ENCODE data around the gene GDAP1L1. TPM values are rescaled to one million over a fixed set of nuclear protein-coding genes. Genes with fewer than 3 reads are reported as not detected.

Gene GDAP1L1
- total RNA-seq, 1 donor from 2014 or later: 0.26 TPM

- Mint-ChIP-seq H3K4me3 (no peak overlapping the region), H3K4me1 (no peaks in the 10 kb centered on the region), H3K27me3 (ENCODE audit: insufficient read depth, low read depth) (peaks cover 7% of the 10 kb centered on the region), H3K36me3 (no peaks in the 10 kb centered on the region), H3K27ac (no peak overlapping the region), H3K9me3 (no peaks in the 10 kb centered on the region)
- no peak overlapping the region for H2AFZ ChIP-seq (replicated peaks)
- no peak overlapping the region for H3K9ac ChIP-seq
- H3K4me1 ChIP-seq: no peaks in the 10 kb centered on the region
- H3K27me3 ChIP-seq: no peaks in the 10 kb centered on the region
- no peak overlapping the region for H3K4me3 ChIP-seq
- no peaks in the 10 kb centered on the region for H3K36me3 ChIP-seq
- no peak overlapping the region for H3K27ac ChIP-seq
- H3K9me3 ChIP-seq (ENCODE audit: low read depth): no peaks in the 10 kb centered on the region
- H3F3A ChIP-seq (ENCODE audit: low read depth): no peaks in the 10 kb centered on the region
- TF ChIP-seq CTCF (IDR thresholded peaks at IDR 0.05) (no peak), EZH2phosphoT487 (IDR thresholded peaks at IDR 0.05) (no peak), EZH2 (IDR thresholded peaks at IDR 0.05) (no peak)
- DNase-seq (ENCODE audit: low spot score): no peak
- H4K20me1 ChIP-seq (ENCODE audit: low read depth): no peaks in the 10 kb centered on the region
- no peak overlapping the region for H3K4me2 ChIP-seq
- H3K79me2 ChIP-seq (ENCODE audit: low read depth): no peaks in the 10 kb centered on the region
These were observed 57.3 kb downstream of the GDAP1L1 start for GRCh38 chr20:44304383-44304782.

GRCh38 chr20:44306927-44307326 lies 59.8 kb downstream of the GDAP1L1 start:
- no peak overlapping the region for H3K4me3 Mint-ChIP-seq
- Histone ChIP-seq H3K4me1 (peaks cover 7% of the 10 kb centered on the region), H3K36me3 (no peaks in the 10 kb centered on the region), H3K9me3 (ENCODE audit: low read depth) (no peaks in the 10 kb centered on the region), H3K79me2 (ENCODE audit: low read depth) (no peaks in the 10 kb centered on the region), H2AFZ (replicated peaks) (no peak overlapping the region), H3K4me3 (no peak overlapping the region), H3K4me2 (no peak overlapping the region), H3F3A (ENCODE audit: low read depth) (no peaks in the 10 kb centered on the region), H3K27me3 (peaks cover 7% of the 10 kb centered on the region), H3K9ac (no peak overlapping the region), H4K20me1 (ENCODE audit: low read depth) (no peaks in the 10 kb centered on the region), H3K27ac (no peak overlapping the region)
- TF ChIP-seq EZH2phosphoT487 (IDR thresholded peaks at IDR 0.05): no peak
- TF ChIP-seq CTCF (IDR thresholded peaks at IDR 0.05): no peak
- no peak for TF ChIP-seq EZH2 (IDR thresholded peaks at IDR 0.05)
- H3K27me3 Mint-ChIP-seq (ENCODE audit: insufficient read depth, low read depth): peaks cover 5% of the 10 kb centered on the region
- no peak for DNase-seq (ENCODE audit: low spot score)
- no peaks in the 10 kb centered on the region for H3K36me3 Mint-ChIP-seq
- H3K9me3 Mint-ChIP-seq: no peaks in the 10 kb centered on the region
- H3K27ac Mint-ChIP-seq: no peak overlapping the region
- H3K4me1 Mint-ChIP-seq: peaks cover 13% of the 10 kb centered on the region

- no peaks in the 10 kb centered on the region for H4K20me1 ChIP-seq (ENCODE audit: low read depth)
- Mint-ChIP-seq H3K9me3 (no peaks in the 10 kb centered on the region), H3K4me3 (peak overlapping the region; percentile 90), H3K27ac (peak overlapping the region; percentile 87), H3K36me3 (no peaks in the 10 kb centered on the region), H3K27me3 (ENCODE audit: insufficient read depth, low read depth) (peaks cover 7% of the 10 kb centered on the region), H3K4me1 (peaks cover 13% of the 10 kb centered on the region)
- H3K36me3 ChIP-seq: no peaks in the 10 kb centered on the region
- no peaks in the 10 kb centered on the region for H3K79me2 ChIP-seq (ENCODE audit: low read depth)
- peak; percentile 17 for DNase-seq (ENCODE audit: low spot score)
- peaks cover 21% of the 10 kb centered on the region for H3K27me3 ChIP-seq
- no peaks in the 10 kb centered on the region for H3F3A ChIP-seq (ENCODE audit: low read depth)
- no peak overlapping the region for H3K27ac ChIP-seq
- no peak for TF ChIP-seq CTCF (IDR thresholded peaks at IDR 0.05)
- TF ChIP-seq EZH2phosphoT487 (IDR thresholded peaks at IDR 0.05): no peak
- TF ChIP-seq EZH2 (IDR thresholded peaks at IDR 0.05): no peak
- no peak overlapping the region for H3K9ac ChIP-seq
- H2AFZ ChIP-seq (replicated peaks): peak overlapping the region; percentile 90
- H3K9me3 ChIP-seq (ENCODE audit: low read depth): no peaks in the 10 kb centered on the region
- peak overlapping the region; percentile 91 for H3K4me2 ChIP-seq
- peak overlapping the region; percentile 75 for H3K4me3 ChIP-seq
- peaks cover 7% of the 10 kb centered on the region for H3K4me1 ChIP-seq
These were observed 62.9 kb downstream of the GDAP1L1 start for GRCh38 chr20:44309763-44310663.

All from neural progenitor cell (in vitro differentiated cells).